D721Med (cell line): Measurements from ENCODE around the gene SELENOW.
"Not testable (repeated sequence)": the region's sequence is repeated elsewhere in the genome, so short reads cannot be mapped to it uniquely, and the experiment has no call there.

Source experiments
- DNase-seq: peaks from one replicate; pipeline ENCODE4 v3.0.0; 2011; ENCODE audit warnings: low spot score; ENCODE audit not compliant: insufficient read length
- FAIRE-seq: peaks from 2 replicates; lab custom pipeline; 2011; peaks lifted over from hg19 to GRCh38; lab: Jason Lieb, UNC
- TF ChIP-seq, protein P1 (sequence below): IDR thresholded peaks from 2 replicates; pipeline ENCODE4 v1.5.1; 2012; ENCODE audit warnings: mild to moderate bottlenecking, control low read depth; ENCODE audit not compliant: insufficient read depth; ENCODE audit errors: missing control alignments

SELENOW gene

DNA sequence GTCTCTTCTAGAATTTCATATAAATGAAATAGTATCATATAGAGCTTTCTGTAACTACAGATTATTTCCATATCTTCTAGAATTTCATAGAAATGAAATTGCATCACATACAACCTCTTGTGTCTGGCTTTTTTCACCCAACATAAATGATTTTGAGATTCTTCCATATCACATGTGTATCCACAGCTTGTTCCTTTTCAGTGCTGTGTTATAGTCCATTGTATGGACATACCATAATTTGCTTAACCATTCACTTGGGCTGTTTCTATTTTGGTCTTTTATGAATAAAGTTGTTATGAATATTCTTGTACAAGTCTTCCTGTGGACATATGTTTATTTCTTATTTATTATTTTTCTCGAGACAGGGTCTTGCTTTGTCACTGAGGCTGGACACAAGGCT is 14.1 kb downstream of the SELENOW start:
- TF ChIP-seq, protein P1, sequence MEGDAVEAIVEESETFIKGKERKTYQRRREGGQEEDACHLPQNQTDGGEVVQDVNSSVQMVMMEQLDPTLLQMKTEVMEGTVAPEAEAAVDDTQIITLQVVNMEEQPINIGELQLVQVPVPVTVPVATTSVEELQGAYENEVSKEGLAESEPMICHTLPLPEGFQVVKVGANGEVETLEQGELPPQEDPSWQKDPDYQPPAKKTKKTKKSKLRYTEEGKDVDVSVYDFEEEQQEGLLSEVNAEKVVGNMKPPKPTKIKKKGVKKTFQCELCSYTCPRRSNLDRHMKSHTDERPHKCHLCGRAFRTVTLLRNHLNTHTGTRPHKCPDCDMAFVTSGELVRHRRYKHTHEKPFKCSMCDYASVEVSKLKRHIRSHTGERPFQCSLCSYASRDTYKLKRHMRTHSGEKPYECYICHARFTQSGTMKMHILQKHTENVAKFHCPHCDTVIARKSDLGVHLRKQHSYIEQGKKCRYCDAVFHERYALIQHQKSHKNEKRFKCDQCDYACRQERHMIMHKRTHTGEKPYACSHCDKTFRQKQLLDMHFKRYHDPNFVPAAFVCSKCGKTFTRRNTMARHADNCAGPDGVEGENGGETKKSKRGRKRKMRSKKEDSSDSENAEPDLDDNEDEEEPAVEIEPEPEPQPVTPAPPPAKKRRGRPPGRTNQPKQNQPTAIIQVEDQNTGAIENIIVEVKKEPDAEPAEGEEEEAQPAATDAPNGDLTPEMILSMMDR: no peak
- FAIRE-seq (no peak), DNase-seq (no peak)

DNA sequence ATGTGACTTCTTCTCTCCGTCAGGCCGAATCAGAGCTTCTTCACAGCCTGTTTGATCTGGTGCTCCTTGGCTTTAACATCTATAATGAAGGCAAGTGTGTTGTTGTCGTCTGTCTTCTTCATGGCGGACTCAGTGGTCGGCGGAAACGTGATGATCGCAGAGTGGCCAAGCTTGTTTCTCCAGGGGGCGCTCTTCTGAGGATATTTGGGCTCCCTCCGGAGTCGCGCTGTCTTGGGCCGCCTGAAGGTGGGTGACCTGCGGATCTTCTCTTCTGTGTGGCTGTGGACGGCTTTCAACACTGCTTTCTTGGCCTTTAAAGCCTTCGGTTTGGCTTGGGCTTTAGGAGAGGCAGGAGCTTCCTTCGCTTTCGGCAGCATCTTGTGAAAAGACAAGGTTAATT is 16.0 kb downstream of the SELENOW start:
- TF ChIP-seq, protein P1: no peak
- FAIRE-seq (no peak), DNase-seq (no peak)

DNA sequence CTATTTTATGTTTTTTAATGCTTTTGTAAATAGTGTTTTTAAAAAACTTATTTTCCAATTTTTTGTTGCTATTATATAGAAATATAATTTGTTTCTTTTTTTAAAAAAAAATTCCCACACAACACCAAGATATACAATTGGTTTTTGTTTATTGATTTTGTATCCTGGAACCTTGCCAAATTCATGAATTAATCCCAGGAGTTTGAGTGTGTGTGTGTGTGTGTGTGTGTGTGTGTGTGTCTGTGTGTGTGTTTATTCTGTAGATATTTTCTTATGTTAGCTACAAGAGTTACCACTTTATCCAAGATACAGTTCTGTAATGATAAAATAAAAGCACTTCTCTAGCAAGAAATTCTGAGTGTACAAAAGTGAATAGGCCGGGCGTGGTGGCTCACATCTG is 18.3 kb downstream of the SELENOW start:
- TF ChIP-seq, protein P1: no peak
- DNase-seq: no peak
- FAIRE-seq: no peak

DNA sequence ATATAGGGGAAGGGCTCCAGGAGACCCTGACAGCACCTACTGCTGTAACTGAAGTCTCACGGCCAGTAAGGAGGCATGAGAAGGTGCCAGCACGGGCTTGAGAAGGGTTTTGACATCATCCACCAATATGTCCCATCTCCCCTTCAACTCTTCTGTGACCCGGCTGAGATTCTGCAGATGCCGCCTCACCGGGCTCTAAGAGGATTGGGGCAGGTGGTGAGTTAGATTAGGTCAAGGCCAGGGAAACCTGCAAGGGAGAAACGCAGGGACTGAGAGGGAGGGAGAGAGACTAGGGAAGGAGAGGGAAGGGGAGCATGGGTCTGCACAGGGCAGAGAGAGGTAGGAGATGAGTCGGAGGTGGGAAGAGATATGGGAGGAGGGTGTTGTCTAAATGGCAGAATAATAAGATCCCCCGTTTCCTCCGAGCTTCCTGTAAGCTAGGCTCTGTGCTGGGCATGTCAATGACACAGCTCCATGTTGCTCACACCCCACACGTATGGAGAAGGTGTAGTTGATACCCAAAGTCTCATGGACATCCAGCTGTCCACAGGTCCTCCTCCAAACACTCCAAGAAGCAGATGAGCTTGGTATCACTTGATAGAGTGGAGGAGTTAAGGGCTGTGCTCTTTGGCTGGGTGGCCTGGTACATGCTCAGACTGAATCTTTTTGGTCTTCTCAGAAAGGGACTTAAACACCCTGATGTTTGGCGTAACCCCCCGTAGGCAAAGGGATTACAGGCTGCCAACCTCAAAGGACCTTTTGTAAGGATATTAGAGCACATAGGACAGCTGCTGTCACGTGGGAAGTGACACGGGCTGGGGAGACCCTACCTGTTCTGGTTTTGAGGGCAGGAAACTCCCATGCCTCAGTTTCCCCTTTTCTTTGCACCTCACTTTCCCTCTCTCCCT is 19.7 kb downstream of the SELENOW start:
- DNase-seq (no peak), FAIRE-seq (peak; percentile 77)
- TF ChIP-seq, protein P1: no peak

DNA sequence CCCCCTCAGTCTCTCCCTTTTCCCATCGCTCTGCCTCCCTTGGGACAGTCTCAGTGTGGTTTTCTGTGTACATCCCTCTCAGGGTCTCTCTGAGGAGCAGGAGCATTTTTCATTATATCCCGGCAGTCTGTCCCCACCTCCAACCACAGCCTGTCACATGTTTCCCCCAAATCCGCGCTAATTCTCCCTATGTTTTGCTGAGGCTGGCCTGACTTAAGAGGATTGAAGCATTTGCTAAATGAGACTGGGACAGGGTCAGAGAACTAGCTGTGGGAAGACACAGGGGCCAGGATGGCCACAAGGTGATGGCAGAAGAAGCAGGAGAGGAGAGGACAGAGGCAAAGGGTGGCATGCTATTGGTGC is 20.4 kb downstream of the SELENOW start:
- TF ChIP-seq, protein P1: no peak
- peak; percentile 95 for FAIRE-seq
- peak; percentile 55 for DNase-seq

DNA sequence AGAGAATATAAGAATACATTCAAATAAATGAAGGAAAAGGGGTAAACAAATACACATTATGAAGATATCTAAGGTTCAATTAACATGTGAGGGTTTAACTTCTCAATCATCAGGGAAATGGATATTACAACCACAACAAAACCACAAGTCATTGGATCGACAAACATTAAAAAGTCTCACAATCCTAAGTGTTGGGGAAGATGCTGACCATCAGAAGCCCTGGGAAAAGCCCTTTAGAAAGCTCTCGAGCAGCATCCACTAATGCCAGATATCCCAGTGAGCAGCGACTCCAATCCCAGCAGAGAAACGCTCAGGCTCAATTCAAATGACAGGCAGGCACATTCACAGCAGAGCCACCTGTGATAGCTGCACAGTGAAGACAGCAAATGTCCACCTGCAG is 22.8 kb downstream of the SELENOW start:
- FAIRE-seq (peak; percentile 48), DNase-seq (no peak)
- TF ChIP-seq, protein P1: no peak

DNA sequence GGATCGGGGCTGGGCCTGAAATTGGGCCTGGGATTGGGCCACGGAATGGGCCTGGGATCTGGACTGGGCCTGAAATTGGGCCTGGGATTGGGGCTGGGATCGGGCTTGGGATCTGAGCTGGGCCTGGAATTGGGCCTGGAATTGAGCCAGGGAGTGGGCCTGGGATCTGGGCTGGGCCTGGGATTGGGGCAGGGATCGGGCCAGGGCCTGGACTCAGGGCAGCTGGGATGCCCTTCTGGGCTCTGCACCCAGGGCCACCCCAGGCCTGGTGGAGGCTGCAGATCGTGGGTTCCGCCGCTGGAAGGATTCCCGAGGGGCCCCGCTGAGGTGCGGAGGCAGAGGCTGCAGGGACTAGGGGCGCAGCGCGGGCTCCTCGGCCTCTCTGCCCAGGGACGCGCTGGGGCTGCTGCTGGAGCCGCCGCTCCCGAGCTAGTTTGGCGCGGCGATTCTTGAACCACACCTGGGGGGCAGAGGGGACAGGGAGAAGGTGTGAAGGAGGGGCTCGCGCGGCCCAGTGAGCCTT is 24.1 kb downstream of the SELENOW start:
- FAIRE-seq (no peak), DNase-seq (no peak)
- TF ChIP-seq, protein P1: no peak

DNA sequence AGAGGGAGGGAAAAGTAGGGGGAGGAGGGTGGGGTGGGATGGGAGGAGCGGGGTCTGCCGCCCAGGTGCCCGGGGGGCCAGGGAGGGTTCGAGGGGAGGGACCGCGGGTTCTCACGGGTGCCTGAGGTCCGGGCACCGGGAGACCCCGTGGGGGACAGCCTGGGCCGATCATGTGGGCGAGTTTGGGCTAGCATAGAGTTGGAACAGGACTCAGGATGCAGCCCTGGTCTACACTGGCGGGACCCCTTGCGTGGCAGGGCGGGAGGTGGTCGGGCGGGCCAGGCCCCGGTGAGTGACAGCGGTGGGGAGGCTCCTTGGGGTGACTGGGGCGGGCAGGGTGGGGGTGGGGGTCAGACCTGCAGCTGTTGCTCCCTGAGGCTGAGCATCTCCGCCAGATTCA is 24.6 kb downstream of the SELENOW start:
- not testable (repeated sequence) for FAIRE-seq, DNase-seq

DNA sequence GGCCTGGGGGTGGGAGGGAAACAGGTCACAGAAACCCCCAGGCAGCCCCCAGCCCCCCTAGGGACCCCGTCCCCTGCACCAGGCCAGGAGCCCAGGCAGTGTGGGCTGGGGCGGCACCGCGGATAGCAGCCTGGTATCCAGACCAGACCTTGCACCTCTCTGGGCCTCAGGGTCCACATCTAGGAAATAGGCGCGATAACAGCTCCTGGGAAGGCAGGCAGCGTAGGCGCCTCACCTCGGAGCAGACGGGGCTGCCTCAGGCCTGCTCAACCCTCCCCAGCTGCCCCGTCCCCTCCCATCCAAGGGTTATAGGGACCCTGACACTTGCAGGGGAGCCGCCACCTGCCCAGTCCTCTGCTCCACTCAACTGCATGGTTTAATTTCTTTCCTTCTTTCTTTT is 25.2 kb downstream of the SELENOW start:
- not testable (repeated sequence) for FAIRE-seq, DNase-seq

DNA sequence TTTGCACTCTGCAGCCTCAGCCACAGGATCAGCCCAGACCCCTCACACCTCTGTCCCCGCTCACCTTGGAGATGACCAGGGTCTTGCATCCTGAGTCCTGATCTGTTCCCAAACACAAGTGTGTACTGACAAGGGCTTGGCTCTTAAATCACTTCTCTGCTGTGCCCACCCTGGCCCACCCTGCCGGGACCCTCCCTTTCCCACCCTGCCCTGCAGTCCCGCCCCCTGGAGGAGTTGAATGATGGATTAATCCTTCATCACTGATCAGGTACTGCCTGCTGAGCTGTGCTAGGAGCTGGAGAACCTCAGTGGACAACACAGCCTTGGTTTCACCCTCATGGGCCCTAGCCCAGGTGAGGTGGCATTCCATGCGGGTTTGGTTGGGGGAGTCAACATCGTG is 25.9 kb downstream of the SELENOW start, which contains the start of gene TPRX1:
TPRX1 (minus strand) TSS at position 101 of the 400 bp plus-strand sequence; CDS start at position 89, 12 bp downstream.
- DNase-seq, FAIRE-seq: not testable (repeated sequence)
